ENCODE results near the gene FILIP1. TPM values are rescaled to one million over a fixed set of nuclear protein-coding genes. Genes with fewer than 3 reads are reported as not detected.

FILIP1 gene
- total and polyA plus RNA-seq, 2 of the 4 experiments (the other 2 are of a cell fraction) = under 0.01 to 0.03 TPM

- Histone ChIP-seq H3K27me3 (ENCODE audit: control insufficient read depth, insufficient read depth, low read length) (peaks cover 4% of the 10 kb centered on the region; the same call in 1 of the 2 replicates), H3K4ac (ENCODE audit: low read depth, low read length) (peak overlapping the region; percentile 20; the same call in 1 of the 2 replicates), H3K18ac (ENCODE audit: low read depth, low read length) (no peak overlapping the region), H3K4me1 (ENCODE audit: control insufficient read depth, insufficient read depth, low read length) (peaks cover 10% of the 10 kb centered on the region), H2BK15ac (ENCODE audit: low read depth, low read length) (no peak overlapping the region), H3K9ac (ENCODE audit: low read depth, low read length) (no peak overlapping the region), H3K23ac (ENCODE audit: low read depth, low read length) (no peak overlapping the region; the same call in 1 of the 2 replicates), H3K36me3 (ENCODE audit: control insufficient read depth, insufficient read depth, low read length) (no peaks in the 10 kb centered on the region), H3K9me1 (ENCODE audit: insufficient read depth, low read length) (no peaks in the 10 kb centered on the region), H2BK5ac (ENCODE audit: low read depth, low read length, poor library complexity, severe bottlenecking) (no peak overlapping the region), H3K56ac (ENCODE audit: extremely low read depth, insufficient read depth, low read length) (no peak overlapping the region), H3K27ac (ENCODE audit: insufficient read depth, low read length) (no peak overlapping the region), H4K91ac (ENCODE audit: insufficient read depth, low read depth, low read length) (no peak overlapping the region), H3K79me1 (ENCODE audit: low read depth in 1 of 2, low read length in 2 of 2) (no peaks in the 10 kb centered on the region), H2BK120ac (ENCODE audit: low read depth, low read length) (no peak overlapping the region), H3K4me2 (ENCODE audit: low read depth, low read length) (no peak overlapping the region), H4K8ac (ENCODE audit: low read depth in 2 of 2, low read length in 2 of 2) (no peak overlapping the region), H3K9me3 (ENCODE audit: control insufficient read depth, insufficient read depth, low read length) (no peaks in the 10 kb centered on the region), H2AFZ (replicated peaks; ENCODE audit: low read length, poor library complexity) (no peak overlapping the region), H2AK5ac (ENCODE audit: low read depth, low read length) (no peak overlapping the region), H3K4me3 (ENCODE audit: insufficient read depth, low read depth, low read length) (no peak overlapping the region), H4K5ac (ENCODE audit: low read depth, low read length) (no peak overlapping the region), H4K20me1 (ENCODE audit: insufficient read depth, low read length) (no peaks in the 10 kb centered on the region), H3K14ac (replicated peaks; ENCODE audit: low read depth, low read length) (no peak overlapping the region), H2BK20ac (ENCODE audit: low read depth, low read length) (no peak overlapping the region), H2AK9ac (replicated peaks; ENCODE audit: low read depth, low read length, poor library complexity) (no peak overlapping the region)
- intact Hi-C loops (cut with micrococcal nuclease) = no loop called here
- no TSS peak for BruUV-seq (replicated peaks)
- TF ChIP-seq CEBPB (IDR thresholded peaks at IDR 0.05; ENCODE audit: low read depth, low read length) (no peak), BHLHE40 (IDR thresholded peaks at IDR 0.05; ENCODE audit: low read depth, low read length) (no peak), ELK1 (IDR thresholded peaks at IDR 0.05; ENCODE audit: borderline replicate concordance, low read depth, low read length) (no peak), CHD1 (IDR thresholded peaks at IDR 0.05; ENCODE audit: low read depth, low read length) (no peak), POLR2A (IDR thresholded peaks at IDR 0.05; ENCODE audit: low read depth, low read length) (no peak), RCOR1 (IDR thresholded peaks at IDR 0.05; ENCODE audit: insufficient replicate concordance, low read length) (no peak), SMC3 (IDR thresholded peaks at IDR 0.05; ENCODE audit: low read depth, low read length) (no peak), NFE2L2 (IDR thresholded peaks at IDR 0.05; ENCODE audit: low read depth, low read length) (no peak), MXI1 (IDR thresholded peaks at IDR 0.05; ENCODE audit: borderline replicate concordance, low read depth, low read length) (no peak), USF2 (IDR thresholded peaks at IDR 0.05; ENCODE audit: low read depth, low read length) (no peak), MAZ (IDR thresholded peaks at IDR 0.05; ENCODE audit: borderline replicate concordance, low read depth, low read length) (no peak), FOS (IDR thresholded peaks at IDR 0.05; ENCODE audit: low read depth, low read length) (no peak), CTCF (conservative IDR thresholded peaks at IDR 0.05; ENCODE audit: low read depth, low read length) (no peak), RAD21 (IDR thresholded peaks at IDR 0.05; ENCODE audit: low read length) (no peak), RFX5 (IDR thresholded peaks at IDR 0.05; ENCODE audit: low read depth, low read length) (no peak)
- in situ Hi-C loops (cut with MboI; ENCODE audit: low sequenced_read_pairs) = no loop called here
- no CpG with 5 or more reads among the region's 4 CpGs for WGBS, 2 experiments (ENCODE audit: extremely low coverage in 2 of 2, insufficient read length in 1 of 2)
- DNase-seq = no peak
- dilution Hi-C loops (cut with HindIII; ENCODE audit: low sequenced_read_pairs, unreplicated experiment) = no loop called here
- ATAC-seq (ENCODE audit: low read depth) = no peak
- ChIA-PET POLR2A (ENCODE audit: unreplicated experiment) (no interaction called here), CTCF (no interaction called here)
Observed at GRCh38 chr6:75414445-75415021, 79.1 kb downstream of the FILIP1 start.

Data from IMR-90 (cell line).